ENCODE results near the gene CELA2B.
"Not testable (repeated sequence)": the region's sequence is repeated elsewhere in the genome, so short reads cannot be mapped to it uniquely, and the experiment has no call there.

CELA2B gene

DNA sequence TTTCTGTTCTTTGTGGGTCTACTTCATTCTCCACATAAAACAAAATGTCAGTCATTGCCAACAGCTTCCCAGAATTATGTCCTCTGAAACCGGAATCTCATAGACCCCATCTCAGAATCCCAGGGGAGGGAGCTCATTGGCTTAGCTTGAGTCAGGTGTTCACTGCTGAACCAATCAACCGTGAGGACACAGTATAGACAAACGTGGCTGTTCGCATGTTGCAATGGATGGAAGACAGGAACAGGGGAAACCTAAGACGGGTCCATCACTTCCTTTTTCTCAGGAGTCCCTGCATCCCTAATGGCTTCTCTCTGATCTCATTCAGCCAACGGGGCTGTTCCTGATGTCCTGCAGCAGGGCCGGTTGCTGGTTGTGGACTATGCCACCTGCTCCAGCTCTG lies 10.2 kb upstream of the CELA2B start:
- TF ChIP-seq, protein P1, sequence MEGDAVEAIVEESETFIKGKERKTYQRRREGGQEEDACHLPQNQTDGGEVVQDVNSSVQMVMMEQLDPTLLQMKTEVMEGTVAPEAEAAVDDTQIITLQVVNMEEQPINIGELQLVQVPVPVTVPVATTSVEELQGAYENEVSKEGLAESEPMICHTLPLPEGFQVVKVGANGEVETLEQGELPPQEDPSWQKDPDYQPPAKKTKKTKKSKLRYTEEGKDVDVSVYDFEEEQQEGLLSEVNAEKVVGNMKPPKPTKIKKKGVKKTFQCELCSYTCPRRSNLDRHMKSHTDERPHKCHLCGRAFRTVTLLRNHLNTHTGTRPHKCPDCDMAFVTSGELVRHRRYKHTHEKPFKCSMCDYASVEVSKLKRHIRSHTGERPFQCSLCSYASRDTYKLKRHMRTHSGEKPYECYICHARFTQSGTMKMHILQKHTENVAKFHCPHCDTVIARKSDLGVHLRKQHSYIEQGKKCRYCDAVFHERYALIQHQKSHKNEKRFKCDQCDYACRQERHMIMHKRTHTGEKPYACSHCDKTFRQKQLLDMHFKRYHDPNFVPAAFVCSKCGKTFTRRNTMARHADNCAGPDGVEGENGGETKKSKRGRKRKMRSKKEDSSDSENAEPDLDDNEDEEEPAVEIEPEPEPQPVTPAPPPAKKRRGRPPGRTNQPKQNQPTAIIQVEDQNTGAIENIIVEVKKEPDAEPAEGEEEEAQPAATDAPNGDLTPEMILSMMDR (conservative IDR thresholded peaks at IDR 0.05) = no peak
- H3K27ac ChIP-seq = no peak overlapping the region

DNA sequence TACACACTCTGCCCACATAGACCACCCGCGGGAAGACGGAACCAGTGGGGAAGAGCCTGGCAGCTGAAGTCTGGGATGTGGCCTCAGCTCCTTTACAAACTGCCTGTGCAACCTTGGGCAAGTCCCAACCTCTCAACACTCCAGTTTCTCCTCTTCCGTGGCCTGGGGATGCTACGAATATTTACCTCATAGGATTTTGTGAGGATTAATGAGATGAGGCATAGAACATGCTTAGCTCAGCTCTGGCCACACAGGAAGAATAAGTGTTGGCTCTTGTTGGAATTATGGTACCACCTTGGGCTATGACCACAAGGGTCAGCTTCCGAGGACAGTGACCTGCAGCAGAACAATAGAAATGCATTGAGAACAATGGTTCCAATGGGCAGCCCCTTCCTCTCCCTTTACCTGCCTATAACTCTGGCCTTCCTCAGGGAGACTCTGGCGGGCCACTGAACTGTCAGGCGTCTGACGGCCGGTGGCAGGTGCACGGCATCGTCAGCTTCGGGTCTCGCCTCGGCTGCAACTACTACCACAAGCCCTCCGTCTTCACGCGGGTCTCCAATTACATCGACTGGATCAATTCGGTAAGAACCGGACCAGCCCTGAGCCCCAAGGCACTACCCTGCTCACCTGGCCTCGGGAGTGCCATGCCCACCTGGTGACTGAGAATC lies 8.8 kb upstream of the CELA2B start:
- H3K27ac ChIP-seq = not testable (repeated sequence)

DNA sequence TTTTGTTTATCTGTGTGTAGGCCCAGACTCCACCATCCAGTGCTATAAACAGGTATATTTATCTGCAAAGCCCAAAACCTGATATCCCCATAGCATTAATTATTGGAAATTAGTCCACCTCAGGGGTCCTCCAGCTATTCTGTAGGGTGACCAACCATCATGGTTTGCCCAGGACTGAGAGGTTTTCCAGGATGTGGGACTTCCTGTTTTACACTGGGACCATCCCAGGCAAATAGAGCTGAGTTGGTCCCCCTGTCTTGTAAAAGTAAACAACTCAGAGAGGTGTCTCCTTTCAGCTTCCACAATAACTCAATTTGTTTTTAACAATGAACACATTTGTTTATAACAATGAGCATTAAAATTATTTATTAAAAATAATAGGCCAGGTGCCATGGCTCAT lies 7.8 kb upstream of the CELA2B start:
- H3K27ac ChIP-seq = no peak overlapping the region
- TF ChIP-seq, protein P1 (conservative IDR thresholded peaks at IDR 0.05) = no peak

DNA sequence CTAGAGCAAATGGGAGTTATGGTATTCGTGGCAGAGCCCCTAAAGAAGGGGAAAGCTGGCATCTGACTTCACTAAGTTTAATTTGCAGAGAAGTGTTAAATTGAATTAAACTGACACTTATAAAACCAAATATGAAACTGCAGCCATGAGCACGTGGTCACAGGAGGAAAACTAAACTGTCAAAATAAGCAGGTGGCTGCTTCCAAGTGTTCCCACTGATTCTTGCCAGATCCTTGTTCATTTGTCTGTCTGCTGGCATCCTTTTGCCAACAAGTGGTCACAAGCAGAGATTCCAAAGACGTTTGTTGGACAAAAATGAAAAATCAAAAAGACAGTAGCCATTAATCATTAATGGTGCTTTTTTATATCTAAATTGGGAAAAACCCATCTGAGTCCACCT lies 6.5 kb upstream of the CELA2B start:
- TF ChIP-seq, protein P1 (conservative IDR thresholded peaks at IDR 0.05) = no peak
- H3K27ac ChIP-seq = no peak overlapping the region

DNA sequence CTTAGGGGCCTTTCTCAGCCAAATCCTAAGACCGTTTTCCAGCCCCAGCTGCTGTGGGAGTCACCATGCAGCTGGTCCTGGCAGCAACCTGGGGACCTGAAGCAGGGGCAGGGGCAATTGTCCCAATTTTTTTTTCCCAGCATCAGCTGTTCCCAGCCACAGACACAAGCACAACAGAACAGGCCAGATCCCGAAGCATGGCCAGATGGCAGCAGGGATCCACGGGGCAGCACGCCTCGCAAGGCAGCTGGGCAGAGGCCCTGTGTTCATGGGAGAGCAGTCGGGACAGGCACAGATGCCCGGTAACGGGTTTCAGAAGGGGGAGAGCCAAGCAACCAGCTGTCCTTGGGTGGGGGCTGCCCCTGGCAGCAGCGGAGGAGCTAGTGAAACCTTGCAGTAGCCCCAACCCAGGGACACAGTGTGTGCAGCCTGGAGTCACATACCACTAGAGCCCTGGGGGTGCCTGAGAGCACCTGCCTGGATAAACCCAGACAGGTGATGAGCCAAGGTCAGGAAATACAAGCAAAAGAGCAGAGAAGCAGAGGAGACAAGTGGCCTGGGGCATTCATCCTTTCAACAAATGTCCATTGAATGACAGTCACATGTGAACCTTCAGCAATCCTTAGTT lies 6.0 kb upstream of the CELA2B start:
- H3K27ac ChIP-seq = not testable (repeated sequence)

DNA sequence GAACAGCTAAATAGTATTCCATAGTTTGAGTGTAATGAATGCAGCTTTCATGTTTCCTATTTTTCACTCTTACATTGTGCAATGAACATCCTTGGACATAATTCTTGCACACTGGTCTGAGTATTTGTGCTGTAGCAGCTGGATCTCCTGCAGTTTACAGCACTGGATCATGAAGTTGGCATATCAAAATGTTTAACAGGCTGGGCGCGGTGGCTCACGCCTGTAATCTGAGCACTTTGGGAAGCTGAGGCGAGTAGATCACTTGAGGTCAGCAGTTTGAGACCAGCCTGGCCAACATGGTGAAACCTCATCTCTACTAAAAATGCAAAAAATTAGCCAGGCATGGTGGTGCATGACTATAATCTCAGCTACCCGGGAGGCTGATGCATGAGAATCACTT lies 4.8 kb upstream of the CELA2B start:
- not testable (repeated sequence) for H3K27ac ChIP-seq

DNA sequence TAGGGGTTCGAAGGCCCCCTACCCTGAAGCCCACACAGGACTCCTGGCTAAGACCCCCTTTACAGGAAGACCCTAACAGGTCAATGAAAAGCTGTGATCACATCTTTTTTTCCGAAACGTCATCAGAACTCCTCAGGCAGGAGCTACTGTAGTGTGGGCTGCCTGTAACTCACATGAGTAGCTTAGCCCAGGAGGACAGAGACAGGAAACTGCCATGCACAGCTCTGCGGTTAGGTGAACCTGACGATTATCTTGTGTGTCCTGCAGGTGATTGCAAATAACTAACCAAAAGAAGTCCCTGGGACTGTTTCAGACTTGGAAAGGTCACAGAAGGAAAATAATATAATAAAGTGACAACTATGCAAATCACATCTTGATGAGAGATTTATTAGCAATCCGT lies 4.2 kb upstream of the CELA2B start:
- H3K27ac ChIP-seq = not testable (repeated sequence)

DNA sequence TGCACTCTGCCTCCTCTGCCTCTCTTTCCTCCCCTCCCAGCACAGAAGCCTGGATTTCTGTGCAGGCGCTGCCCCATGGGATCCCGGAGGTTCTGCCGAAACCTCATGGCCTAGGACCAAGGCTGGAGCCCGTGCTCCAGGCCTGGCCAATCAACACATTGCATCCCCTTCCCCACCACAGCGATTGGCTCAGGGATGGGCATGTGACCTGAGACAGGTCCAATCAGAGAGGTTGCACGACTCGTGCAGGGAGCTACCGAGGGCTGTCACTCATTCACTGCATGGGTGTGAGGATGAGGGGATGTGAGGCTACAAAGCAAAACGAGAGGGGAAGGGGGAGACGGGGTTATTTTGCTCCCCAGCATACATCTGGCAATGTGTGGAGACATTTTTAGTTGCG lies 3.3 kb upstream of the CELA2B start:
- no peak overlapping the region for H3K27ac ChIP-seq
- TF ChIP-seq, protein P1 (conservative IDR thresholded peaks at IDR 0.05) = no peak

DNA sequence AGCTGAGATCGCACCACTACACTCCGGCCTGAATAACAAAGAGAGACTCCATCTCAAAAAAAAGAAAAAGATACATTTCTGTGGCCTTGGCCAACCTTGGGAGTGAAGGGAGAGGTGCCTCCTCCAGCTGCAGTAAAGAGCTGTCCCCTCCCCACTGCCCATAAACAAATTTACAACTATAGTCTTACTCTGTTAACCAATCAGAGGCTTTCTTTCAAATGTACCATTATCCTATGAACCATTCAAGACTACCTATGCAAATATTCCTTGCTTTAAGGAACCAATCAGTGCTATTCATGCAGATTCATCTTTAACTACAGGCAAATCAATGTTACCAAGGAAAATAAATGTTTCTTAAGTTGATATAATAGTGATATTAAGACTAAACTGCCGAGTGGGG lies 1.0 kb downstream of the CELA2B start:
- TF ChIP-seq, protein P1 (conservative IDR thresholded peaks at IDR 0.05) = no peak
- no peak overlapping the region for H3K27ac ChIP-seq

DNA sequence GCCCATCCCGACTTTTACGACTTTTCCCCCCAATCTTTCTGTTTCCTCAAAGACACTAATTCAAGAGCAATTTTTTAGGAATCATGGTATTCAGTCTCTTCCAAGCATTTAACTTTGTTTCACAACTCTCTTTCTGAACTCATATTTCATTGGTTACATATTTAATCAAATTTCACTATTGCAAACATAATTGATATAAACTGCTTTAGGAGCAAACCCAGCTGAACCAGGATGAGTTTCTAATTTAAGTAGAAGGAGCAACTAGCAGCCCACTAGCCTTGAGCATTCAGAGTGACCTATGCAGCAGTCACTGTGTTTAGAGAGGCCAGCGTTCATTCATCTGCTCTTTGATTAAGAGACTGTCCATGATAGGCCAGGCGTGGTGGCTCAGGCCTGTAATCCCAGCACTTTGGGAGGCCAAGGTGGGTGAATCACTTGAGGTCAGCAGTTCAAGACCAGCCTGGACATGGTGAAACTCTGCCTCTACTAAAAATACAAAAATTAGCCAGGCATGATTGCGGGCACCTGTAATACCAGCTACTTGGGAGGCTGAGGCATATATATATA lies 1.8 kb downstream of the CELA2B start:
- TF ChIP-seq, protein P1 (conservative IDR thresholded peaks at IDR 0.05) = no peak
- no peak overlapping the region for H3K27ac ChIP-seq

All from VCaP (cell line).